BE2C (cell line): Measurements from ENCODE around the gene NDEL1.

Experiments
- DNase-seq: peaks from one replicate; pipeline ENCODE4 v3.0.0-alpha.2; 2020
- H3K27me3 ChIP-seq: fragments of 250-450 bp; sonication (Bioruptor Pico); 2 replicates; pipeline ENCODE4 v1.5.1; 2020; ENCODE audit warnings: mild to moderate bottlenecking
- H3K36me3 ChIP-seq: fragments of 250-450 bp; sonication (Bioruptor Pico); 2 replicates; pipeline ENCODE4 v1.5.1; 2020; ENCODE audit warnings: mild to moderate bottlenecking
- H3K4me1 ChIP-seq: fragments of 250-450 bp; sonication (Bioruptor Pico); 2 replicates; pipeline ENCODE4 v1.5.1; 2020
- H3K4me3 ChIP-seq: 2 replicates; pipeline ENCODE4 v1.5.1; 2011; ENCODE audit warnings: low read depth, low read length
- H3K9me3 ChIP-seq: fragments of 250-450 bp; sonication (Bioruptor Pico); 2 replicates; pipeline ENCODE4 v1.5.1; 2020
- TF ChIP-seq, protein P1 (sequence below): IDR thresholded peaks from 2 replicates; pipeline ENCODE4 v1.5.1; 2012; ENCODE audit warnings: mild to moderate bottlenecking, low read depth, low read length

NDEL1 gene

DNA sequence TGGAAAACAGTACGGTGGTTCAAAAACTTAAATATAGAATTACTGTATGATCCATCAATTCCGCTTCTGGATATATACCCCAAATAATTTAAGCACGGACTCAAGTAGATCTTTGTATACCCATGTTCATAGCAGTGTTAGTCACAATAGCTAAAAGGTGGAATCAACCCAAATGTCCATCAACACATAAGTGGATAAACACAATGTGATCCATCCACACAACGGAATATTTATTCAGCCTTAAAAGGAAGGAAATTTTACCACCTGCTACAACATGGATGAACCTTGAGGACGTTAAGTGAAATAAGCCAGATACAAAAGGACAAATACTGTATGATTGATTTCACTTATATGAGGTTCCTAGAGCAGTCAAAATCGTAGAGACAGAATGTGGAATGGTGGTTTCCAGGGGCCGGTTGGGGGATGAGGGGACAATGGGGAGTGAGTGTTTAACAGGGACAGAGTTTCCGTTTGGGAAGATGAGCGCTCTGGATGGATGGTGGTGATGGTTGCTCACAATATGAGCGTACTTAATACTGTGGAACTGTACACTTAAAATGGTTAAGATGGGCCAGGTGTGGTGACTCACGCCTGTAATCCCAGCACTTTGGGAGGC, 32.7 kb upstream of the NDEL1 start:
- H3K27me3 ChIP-seq: no peaks in the 10 kb centered on the region; the same call in 1 of the 2 replicates
- H3K4me3 ChIP-seq: no peak overlapping the region
- DNase-seq: no peak
- TF ChIP-seq, protein P1, sequence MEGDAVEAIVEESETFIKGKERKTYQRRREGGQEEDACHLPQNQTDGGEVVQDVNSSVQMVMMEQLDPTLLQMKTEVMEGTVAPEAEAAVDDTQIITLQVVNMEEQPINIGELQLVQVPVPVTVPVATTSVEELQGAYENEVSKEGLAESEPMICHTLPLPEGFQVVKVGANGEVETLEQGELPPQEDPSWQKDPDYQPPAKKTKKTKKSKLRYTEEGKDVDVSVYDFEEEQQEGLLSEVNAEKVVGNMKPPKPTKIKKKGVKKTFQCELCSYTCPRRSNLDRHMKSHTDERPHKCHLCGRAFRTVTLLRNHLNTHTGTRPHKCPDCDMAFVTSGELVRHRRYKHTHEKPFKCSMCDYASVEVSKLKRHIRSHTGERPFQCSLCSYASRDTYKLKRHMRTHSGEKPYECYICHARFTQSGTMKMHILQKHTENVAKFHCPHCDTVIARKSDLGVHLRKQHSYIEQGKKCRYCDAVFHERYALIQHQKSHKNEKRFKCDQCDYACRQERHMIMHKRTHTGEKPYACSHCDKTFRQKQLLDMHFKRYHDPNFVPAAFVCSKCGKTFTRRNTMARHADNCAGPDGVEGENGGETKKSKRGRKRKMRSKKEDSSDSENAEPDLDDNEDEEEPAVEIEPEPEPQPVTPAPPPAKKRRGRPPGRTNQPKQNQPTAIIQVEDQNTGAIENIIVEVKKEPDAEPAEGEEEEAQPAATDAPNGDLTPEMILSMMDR: no peak
- H3K4me1 ChIP-seq: no peaks in the 10 kb centered on the region
- no peaks in the 10 kb centered on the region for H3K9me3 ChIP-seq
- no peaks in the 10 kb centered on the region for H3K36me3 ChIP-seq

DNA sequence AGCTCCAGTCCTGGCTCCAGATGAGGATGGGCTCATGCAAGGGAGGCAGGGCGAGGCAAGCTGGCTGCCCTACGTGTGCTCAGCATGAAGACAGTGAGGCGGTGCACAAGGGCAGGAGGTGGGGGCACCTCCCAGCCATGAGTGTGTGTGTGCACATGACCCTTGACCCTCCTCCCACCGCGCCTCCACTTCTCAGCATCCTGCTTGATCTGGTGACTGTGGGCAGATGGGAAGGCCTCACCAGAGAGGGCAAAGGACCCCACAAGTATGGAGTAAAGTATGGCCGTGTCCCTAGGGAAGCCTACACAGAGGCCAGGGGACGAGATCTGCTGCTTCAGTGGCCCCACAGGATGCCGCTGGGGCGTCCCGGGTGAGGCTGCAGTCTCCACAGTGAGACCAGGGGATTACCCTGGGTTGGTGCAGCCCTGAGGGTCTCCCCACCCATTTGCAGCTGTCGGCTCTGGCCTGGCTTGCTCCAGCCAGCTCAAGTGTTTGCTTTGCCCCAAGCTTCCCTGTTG, 30.1 kb upstream of the NDEL1 start:
- Histone ChIP-seq H3K36me3 (no peaks in the 10 kb centered on the region), H3K9me3 (no peaks in the 10 kb centered on the region), H3K4me3 (no peak overlapping the region), H3K27me3 (no peaks in the 10 kb centered on the region), H3K4me1 (no peaks in the 10 kb centered on the region)
- DNase-seq: no peak
- TF ChIP-seq, protein P1: no peak

DNA sequence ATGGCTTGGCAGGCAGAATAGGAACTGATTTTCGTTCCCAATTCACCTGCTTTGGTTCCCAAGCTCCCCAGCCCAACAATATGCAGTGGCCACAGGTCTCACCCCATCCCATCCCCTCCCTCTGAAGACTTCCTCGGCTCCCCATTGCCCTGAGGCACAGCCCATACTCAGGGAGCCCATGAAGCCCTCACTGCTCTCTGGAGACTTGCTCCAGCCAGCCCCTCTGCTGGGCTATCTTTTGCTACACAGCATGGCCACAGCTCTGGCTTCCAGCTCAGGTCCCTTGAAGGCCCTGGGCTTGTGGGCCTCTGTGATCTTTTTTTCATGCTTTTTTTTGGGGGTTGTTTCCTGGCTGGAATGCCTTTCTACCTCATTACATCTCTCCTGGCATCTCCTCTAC, 29.5 kb upstream of the NDEL1 start:
- TF ChIP-seq, protein P1: no peak
- DNase-seq: no peak
- no peaks in the 10 kb centered on the region for H3K4me1 ChIP-seq
- no peaks in the 10 kb centered on the region for H3K36me3 ChIP-seq
- H3K4me3 ChIP-seq: no peak overlapping the region
- no peaks in the 10 kb centered on the region for H3K27me3 ChIP-seq
- H3K9me3 ChIP-seq: no peaks in the 10 kb centered on the region

DNA sequence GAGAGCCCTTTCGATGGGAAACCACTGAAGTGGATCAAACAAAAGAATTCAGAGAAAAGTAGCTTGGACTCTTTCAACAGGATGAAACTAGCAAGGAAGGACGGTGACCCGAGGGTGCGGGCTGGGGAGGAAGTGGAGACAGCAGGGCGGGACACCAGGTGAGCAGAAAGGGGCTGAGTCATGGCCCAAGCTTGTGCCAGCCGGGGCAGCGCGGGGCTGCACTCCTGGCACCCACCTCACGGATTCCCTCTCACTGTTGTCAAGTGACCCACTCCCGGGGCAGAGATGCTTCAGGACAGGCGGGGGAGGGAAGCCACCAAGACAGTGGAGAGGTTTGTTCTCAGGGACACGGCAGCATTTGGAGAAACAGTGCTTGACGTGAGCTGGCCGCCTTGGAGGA, 27.3 kb upstream of the NDEL1 start:
- no peaks in the 10 kb centered on the region for H3K27me3 ChIP-seq
- DNase-seq: no peak
- H3K4me1 ChIP-seq: no peaks in the 10 kb centered on the region
- no peaks in the 10 kb centered on the region for H3K36me3 ChIP-seq
- H3K9me3 ChIP-seq: no peaks in the 10 kb centered on the region
- TF ChIP-seq, protein P1: no peak
- H3K4me3 ChIP-seq: no peak overlapping the region

DNA sequence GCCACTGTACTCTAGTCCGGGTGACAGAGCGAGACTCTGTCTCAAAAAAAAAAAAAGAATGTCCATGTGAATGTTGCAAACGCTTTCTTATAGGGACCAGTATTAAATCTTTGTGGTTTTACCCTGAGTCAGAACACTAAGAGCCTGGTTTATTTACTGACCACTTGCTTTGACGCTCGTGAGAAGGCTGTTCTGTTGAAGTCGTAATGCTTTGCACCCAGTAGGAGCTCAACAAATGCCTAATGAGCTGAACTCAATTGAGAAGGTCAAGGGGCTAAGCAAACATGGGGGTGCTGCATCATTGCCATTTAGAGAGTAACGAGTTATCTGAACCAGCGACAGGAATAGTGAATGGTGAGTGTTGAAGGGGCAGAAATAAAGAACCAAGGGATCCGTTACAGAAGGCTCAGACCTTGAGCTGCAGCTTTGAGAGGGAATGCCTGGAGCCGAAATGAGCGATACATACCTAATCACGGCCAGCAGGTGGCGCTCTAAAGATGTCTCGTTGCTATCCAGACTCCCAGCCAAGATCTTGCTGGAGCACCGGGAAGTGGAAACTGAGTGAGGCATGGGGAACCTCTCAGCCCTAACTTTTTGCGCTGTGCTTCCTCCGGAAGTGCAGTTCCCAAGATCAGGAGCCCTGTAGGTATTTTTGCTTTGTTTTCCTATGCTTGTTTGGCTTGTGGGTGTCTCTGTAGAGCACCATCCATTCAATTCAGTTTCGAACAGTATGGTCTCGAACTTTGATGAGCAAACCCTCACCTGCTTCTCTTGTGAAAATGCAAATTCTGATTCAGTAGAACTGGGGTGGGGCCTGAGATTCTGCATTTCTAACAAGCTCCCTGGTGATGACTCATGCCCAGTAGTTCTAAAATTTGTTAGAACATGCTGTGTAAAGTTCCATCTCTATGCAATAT, 25.5 kb upstream of the NDEL1 start:
- peak; percentile 79 for DNase-seq
- TF ChIP-seq, protein P1: peak; percentile 73
- no peak overlapping the region for H3K4me3 ChIP-seq

DNA sequence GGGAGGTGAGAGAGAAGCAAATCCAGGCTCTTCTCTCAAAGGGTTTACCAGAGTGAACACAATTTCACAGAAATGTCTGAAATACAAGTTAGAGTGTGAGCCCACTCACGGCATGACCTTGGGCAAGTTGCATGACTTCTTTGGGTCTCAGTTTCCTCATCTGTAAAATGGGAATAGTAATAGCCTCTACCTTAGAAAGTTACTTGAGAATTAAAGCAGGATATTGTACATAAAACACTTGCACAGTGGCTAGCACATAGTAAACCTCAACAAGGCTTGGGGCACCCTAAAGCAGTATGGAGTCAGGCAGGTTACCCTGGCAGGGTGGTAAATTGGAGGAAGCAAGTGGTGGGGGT, 24.8 kb upstream of the NDEL1 start:
- no peak overlapping the region for H3K4me3 ChIP-seq
- H3K9me3 ChIP-seq: no peaks in the 10 kb centered on the region
- no peak for DNase-seq
- H3K36me3 ChIP-seq: no peaks in the 10 kb centered on the region
- H3K27me3 ChIP-seq: no peaks in the 10 kb centered on the region
- TF ChIP-seq, protein P1: no peak
- no peaks in the 10 kb centered on the region for H3K4me1 ChIP-seq

More for the DNA sequence above, 25.5 kb upstream of the NDEL1 start:
- Histone ChIP-seq H3K4me1 (no peaks in the 10 kb centered on the region), H3K36me3 (no peaks in the 10 kb centered on the region), H3K9me3 (no peaks in the 10 kb centered on the region), H3K27me3 (no peaks in the 10 kb centered on the region)
